Suppressor macrophage treated with lipopolysaccharide for 1 hour (primary cell): ENCODE measurements around the gene ANGPTL4.
"Not testable (repeated sequence)": the region's sequence is repeated elsewhere in the genome, so short reads cannot be mapped to it uniquely, and the experiment has no call there.

Experiments used
- DNase-seq, 3 donors: peaks; one replicate each; pipeline ENCODE4 v3.0.0-alpha.2; 2020 to 2022

The ANGPTL4 gene

DNA sequence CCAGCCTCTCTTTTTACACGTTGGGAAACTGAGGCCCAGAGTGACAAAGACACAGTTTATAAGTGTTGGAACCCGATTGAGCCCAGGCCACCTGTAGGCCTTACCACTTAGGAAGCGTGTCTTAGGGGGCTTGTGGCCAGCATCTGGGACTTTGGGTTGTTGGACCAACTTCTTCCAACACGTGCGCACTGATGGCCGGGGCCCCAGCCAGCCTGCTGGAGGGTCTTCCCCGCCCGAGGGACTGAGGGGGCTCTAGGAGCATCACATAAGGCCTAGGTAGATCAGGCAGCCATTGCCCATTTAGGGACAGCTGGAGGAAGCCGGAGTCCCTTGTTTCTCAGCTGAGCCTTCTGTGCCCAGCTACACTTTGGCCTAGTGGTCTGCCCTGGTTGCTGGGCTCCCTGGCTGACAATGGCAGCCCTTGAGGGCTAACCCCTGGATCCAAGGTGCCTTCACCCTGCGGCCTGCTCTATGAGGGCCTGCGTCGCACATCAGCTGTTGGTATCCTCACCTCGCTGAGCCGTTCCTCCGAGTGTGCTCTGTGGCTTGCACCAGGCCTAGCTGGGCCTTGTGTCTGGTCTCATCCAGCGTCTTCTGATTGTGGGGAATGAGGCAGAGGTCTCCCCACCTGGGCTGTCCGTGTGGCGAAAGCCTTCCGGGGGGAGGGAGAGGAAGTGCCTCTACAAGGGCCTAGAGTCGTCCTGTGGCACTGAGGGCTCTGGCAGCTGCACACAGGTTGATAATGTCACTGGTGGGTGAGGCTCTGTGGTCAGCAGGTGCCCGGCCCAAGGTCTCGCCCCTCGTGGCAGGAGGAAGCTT, 27.5 kb downstream of the ANGPTL4 start:
- DNase-seq = no peak

DNA sequence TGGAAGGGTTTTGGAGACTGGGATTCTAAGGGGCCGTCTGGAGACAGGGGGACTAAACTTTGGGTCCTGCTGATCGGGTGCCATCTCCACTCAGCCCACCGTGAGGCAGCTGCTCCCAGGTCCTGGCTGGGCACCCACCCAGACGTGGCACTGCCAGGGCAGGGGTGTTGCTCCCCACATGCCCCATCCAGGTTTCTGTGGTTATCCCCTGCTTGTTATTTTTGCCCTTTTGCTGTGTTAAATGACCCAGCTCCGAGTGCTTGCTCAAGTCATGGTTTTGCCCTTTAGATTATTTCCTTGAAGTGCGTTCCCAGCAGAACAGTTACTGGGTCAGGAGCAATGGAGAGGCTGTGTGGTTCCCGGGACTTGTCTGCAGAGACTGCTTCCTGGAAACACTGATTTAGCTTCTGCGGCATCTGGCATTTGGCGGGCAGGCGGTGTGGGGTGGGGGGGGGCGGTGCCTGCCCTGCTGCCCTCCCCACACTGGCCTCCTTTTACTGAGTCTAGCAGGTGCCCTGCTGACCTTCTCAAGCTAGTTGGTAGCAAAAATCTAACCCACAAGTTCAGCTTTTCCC, 28.1 kb downstream of the ANGPTL4 start:
- DNase-seq = no peak

- no peak for DNase-seq
Observed at GRCh38 chr19:8393192-8393870, 29.4 kb downstream of the ANGPTL4 start.

DNA sequence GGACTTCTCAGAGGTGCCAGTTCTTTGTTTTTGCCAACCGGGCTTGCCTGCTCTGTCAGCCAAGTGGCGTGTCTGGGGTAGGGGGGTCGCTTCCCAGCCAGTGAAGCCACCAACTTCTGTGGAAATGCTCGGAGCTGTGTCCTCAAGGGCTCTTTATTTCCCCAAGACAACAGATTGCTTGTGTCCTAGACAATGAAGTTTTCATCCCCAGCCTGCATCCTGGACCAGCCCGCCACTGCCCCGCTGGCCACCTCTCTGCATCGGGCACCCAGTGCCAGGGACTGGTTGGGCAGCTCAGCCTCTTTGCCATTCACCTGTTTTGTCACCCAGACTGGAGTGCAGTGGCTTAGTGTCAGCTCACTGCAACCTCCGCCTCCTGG, 29.9 kb downstream of the ANGPTL4 start:
- DNase-seq = no peak

GRCh38 chr19:8395621-8396082, 31.7 kb downstream of the ANGPTL4 start:
- DNase-seq = no peak

DNA sequence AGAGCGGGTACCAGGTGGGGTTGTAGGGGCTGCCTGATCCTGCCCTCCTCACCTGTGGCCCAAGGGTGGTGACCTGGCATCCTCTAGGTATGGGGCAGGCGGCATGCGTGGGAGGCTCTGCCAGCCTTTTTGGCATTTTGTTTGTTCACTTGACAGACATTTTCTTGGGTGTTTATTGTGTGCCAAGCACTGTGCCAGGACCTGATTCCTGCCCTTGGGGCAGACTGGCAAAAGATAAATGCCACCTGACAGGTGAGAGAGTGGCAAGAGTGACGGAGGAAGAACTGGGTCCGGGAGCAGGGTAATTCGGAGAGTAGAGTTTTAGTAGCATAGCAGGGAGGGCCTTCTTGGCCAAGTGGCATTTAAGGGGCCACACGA, 32.2 kb downstream of the ANGPTL4 start:
- DNase-seq = no peak

- peak; percentile 84 to 90 (median 85) for DNase-seq
Observed at GRCh38 chr19:8396563-8397203, 32.7 kb downstream of the ANGPTL4 start.

- DNase-seq = no peak
Observed at GRCh38 chr19:8397271-8397670, 33.3 kb downstream of the ANGPTL4 start.

- no peak for DNase-seq
Observed at GRCh38 chr19:8397746-8398310, 33.9 kb downstream of the ANGPTL4 start.

- no peak for DNase-seq
Observed at GRCh38 chr19:8398311-8398771, 34.4 kb downstream of the ANGPTL4 start.

DNA sequence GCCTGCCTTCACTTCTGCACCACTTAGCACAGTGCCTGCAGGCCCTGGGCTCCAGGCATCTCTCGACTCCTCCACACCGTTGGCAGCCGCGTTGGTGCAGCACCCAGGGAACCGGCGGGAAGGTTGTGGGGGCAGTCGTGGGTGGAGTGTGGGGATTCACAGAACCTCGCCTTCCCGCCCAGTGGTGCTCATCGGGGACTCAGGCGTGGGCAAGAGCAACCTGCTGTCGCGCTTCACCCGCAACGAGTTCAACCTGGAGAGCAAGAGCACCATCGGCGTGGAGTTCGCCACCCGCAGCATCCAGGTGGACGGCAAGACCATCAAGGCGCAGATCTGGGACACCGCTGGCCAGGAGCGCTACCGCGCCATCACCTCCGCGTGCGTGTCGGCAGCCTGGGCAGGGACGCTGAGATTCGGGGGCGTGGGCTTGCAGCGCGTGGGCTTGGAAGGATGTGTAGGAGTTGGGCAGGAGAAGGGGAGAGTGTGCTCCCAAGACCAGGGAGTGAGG, 35.8 kb downstream of the ANGPTL4 start:
- DNase-seq = no peak

GRCh38 chr19:8401981-8402411, 38.0 kb downstream of the ANGPTL4 start:
- no peak for DNase-seq

- no peak for DNase-seq
Observed at GRCh38 chr19:8403098-8403819, 39.3 kb downstream of the ANGPTL4 start.

DNA sequence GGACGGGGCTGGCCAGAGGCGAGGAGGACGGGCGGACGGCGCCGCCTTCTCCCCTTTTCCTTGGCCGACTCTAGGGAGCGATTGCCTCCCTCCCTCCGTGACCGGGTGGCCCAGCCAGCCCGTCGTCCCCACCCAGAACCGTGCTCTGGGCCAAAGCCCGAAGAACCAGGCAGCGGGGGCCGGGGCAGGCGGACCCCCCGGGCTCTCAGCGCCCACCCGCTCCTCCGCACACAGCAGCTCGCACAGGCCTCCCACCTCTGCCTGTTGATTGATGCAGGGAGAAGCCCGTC, 39.8 kb downstream of the ANGPTL4 start:
- no peak for DNase-seq

DNA sequence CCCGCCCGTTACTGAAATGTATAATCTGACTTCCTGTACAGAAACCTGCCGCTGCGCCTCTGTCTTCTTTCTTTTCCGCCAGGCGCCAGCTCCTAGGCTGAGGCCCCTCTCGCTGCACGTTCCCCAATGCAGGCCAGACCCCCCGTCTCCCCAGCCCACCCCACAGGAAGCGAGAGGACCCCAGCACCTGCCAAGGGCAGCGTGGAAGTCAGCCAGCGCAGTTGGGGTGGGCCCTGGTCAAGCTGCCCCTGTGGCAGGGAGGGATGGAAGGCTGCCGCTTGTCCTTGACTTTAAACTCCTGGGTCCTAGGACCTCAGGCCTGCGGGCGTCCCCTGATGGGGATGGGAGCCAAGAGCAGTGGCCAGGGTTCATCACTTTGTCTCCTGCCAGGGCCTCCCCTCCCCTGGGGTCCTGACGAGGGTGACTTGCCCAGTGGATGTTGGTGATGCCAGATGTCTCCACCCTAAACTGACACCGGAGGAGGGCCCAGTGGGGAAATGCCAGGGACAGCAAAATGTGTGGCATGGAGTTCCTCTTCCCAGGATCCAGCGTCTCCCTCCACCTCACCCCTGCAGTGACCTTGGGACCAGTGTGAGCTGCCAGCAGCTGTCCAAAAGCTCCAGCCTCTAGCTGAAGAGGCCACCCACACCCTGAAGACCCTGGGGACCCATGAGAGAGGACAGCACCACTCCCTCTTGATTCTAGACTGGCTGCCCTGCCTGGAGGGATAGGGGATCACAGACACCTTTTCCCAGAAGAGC, 40.6 kb downstream of the ANGPTL4 start:
- no peak for DNase-seq

DNA sequence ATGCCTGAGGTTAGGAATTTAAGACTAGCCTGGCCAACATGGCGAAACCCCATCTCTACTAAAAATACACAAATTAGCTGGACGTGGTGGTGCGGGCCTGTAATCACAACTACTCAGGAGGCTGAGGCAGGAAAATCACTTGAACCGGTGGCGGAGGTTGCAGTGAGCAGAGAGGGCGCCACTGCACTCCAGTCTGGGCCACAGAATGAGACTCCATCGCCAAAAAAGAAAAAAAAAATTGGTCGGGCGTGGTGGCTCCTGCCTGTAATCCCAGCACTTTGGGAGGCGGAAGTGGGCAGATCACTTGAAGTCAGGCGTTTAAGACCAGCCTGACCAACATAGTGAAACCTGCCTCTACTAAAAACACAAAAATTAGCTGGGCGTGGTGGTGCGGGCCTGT, 46.8 kb downstream of the ANGPTL4 start:
- DNase-seq = not testable (repeated sequence)

DNA sequence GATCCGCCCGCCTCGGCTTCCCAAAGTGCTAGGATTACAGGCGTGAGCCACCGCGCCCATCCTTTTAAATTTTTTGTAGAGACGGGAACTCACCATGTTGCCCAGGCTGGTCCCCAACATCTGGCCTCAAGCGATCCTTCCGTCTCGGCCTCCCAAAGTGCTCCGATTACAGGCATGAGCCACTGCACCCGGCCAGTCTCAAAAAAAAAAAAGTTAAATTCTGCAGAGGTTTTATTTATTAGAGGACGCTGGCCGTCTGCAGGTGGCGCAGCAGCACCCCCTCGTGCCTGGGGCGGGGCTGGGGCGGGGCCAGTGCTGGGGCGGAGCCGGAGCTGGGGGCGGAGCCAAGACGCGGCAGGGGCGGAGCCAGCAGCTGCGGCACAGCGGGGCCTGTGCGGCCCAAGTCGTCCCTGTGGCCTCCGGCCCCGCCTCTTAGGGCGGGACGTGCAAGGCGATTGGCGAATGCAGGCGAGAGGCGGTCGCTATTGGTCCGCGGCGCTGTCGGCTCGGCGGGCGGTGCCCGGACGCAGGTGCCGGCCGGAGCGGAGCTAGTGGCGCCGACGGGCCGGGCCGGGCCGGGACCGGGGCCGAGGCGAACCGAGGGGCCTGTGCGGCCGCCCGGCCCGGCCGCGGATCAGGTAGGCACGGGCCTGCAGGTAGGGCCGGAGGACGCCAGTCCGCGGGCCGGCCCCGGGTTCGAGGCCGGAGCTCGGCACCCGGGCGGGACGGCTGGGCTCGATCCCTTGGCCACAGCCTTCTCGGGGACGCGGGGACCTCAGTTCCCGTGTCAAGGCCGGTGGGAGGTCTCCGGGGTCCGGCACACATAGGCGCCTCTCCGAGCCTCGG, 49.1 kb downstream of the ANGPTL4 start, which contains the start of gene MARCHF2:
MARCHF2 (plus strand) TSS at position 523 of the 846 bp plus-strand sequence. CDS start 8,536 bp downstream, outside the sequence.
- DNase-seq = peak; percentile 99

DNA sequence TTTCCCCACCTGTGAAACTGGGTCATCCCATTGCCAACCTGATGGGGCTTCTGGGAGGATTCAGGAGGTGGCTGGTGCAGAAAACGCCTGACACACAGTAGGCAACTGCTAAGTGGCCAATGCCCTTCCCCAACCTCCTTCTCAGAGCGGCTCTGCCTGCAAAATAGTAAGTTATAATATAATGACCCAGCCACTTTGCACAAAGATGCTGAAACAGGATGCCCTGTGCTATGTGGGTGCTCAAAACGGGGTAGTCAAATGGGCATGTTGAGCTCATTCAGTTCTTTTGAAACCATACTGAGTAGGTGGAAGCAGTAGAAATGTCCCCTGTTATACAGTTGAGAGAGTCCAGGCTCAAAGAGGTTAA, 49.7 kb downstream of the ANGPTL4 start:
- peak; percentile 58 to 69 (median 68) for DNase-seq

DNA sequence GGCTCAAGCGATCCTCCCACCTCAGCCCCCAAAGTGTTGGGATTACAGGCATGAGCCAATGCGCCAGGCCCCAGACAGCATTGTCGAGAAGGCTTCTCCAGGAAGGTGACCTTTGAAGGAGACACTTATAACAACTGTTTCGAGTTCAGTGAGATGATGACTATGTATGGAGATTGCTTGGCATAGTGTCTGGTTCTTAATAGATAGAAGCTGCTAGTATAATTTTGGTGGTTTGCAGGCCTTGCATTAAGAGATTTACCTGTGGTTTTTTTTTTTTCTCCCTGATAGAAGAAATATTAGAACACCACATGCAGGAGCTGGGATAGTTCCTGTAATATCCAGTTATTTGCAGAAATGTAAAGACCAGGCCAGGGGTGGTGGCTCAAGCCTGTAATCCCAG, 52.8 kb downstream of the ANGPTL4 start:
- DNase-seq = no peak
